CD14-positive monocyte (primary cell): Measurements from ENCODE around the gene ACLY. TPM values are rescaled to one million over a fixed set of nuclear protein-coding genes. Genes with fewer than 3 reads are reported as not detected.

Experiments used
- DNase-seq, 3 donors: peaks; one replicate each; pipeline ENCODE4 v3.0.0-alpha.2; 2011 to 2022
- H2AFZ ChIP-seq: 2 replicates; pipeline ENCODE4 v1.6.0; 2012; ENCODE audit warnings: mild to moderate bottlenecking, low read depth, low read length, inconsistent platforms; ENCODE audit not compliant: insufficient read depth, poor library complexity, severe bottlenecking
- H3K27ac ChIP-seq, 2 donors: 1 replicate in 1 of 2; 2 replicates in 1 of 2; pipeline ENCODE4 v1.5.1; 2012 to 2013; ENCODE audit warnings: low read length in 2 of 2, control low read depth in 1 of 2, inconsistent platforms in 1 of 2, low read depth in 1 of 2, mild to moderate bottlenecking in 1 of 2
- H3K27me3 ChIP-seq, 2 donors: one replicate each; pipeline versions ENCODE4 v1.6.0 to v1.6.1; 2011 to 2013; ENCODE audit warnings: low read length in 2 of 2; ENCODE audit not compliant: control insufficient read depth in 2 of 2, insufficient read depth in 2 of 2
- H3K36me3 ChIP-seq, 2 donors: replicated peaks in 1 of 2; 1 replicate in 1 of 2; 2 replicates in 1 of 2; pipeline versions ENCODE4 v1.5.1 to v1.6.1; 2012 to 2013; ENCODE audit warnings: low read length in 2 of 2, control low read depth in 1 of 2, inconsistent platforms in 1 of 2, mild to moderate bottlenecking in 1 of 2; ENCODE audit not compliant: insufficient read depth in 2 of 2, control insufficient read depth in 1 of 2
- H3K4me1 ChIP-seq, 2 donors: 1 replicate in 1 of 2; 2 replicates in 1 of 2; pipeline versions ENCODE4 v1.5.1 to v1.6.1; 2012 to 2013; ENCODE audit warnings: low read length in 2 of 2, control low read depth in 1 of 2, inconsistent platforms in 1 of 2, mild to moderate bottlenecking in 1 of 2, moderate library complexity in 1 of 2; ENCODE audit not compliant: insufficient read depth in 2 of 2, control insufficient read depth in 1 of 2
- H3K4me2 ChIP-seq: replicated peaks from 2 replicates; pipeline ENCODE3; 2012; ENCODE audit warnings: low read length, moderate library complexity, mild to moderate bottlenecking; ENCODE audit not compliant: poor library complexity, severe bottlenecking; ENCODE audit errors: extremely low read depth
- H3K4me3 ChIP-seq, 3 experiments: fragments of 200-600 bp in 1 of 3; sonication (generic) in 1 of 3; replicated peaks in 1 of 3; 1 replicate in 2 of 3; 2 replicates in 1 of 3; pipeline ENCODE4 v1.5.1; 2011 to 2013; ENCODE audit warnings: low read length in 3 of 3, mild to moderate bottlenecking in 3 of 3, control low read depth in 2 of 3, low read depth in 2 of 3, inconsistent platforms in 1 of 3, moderate library complexity in 1 of 3
- H3K79me2 ChIP-seq: 2 replicates; pipeline ENCODE4 v1.6.0; 2012; ENCODE audit warnings: mild to moderate bottlenecking, control low read depth, inconsistent platforms, low read length, moderate library complexity; ENCODE audit not compliant: insufficient read depth
- H3K9ac ChIP-seq: 2 replicates; pipeline ENCODE4 v1.6.0; 2017; ENCODE audit warnings: low read length, mild to moderate bottlenecking; ENCODE audit not compliant: insufficient read depth, poor library complexity, severe bottlenecking
- H3K9me3 ChIP-seq, 2 donors: replicated peaks in 1 of 2; 1 replicate in 1 of 2; 2 replicates in 1 of 2; pipeline versions ENCODE4 v1.5.1 to v1.6.1; 2012 to 2013; ENCODE audit warnings: low read length in 2 of 2, control low read depth in 1 of 2; ENCODE audit not compliant: control insufficient read depth in 1 of 2, insufficient read depth in 1 of 2
- H4K20me1 ChIP-seq: 2 replicates; pipeline ENCODE4 v1.6.0; 2012; ENCODE audit warnings: mild to moderate bottlenecking, low read length, control low read depth, moderate library complexity; ENCODE audit not compliant: insufficient read depth
- H3K27ac Mint-ChIP-seq, 7 donors: one replicate each; pipeline ENCODE4 v1.8.0; 2020; ENCODE audit warnings: mild to moderate bottlenecking in 7 of 7, mixed read lengths in 7 of 7, moderate library complexity in 6 of 7, inconsistent platforms in 2 of 7
- H3K27me3 Mint-ChIP-seq, 3 donors: one replicate each; pipeline ENCODE4 v1.8.0; 2021 to 2022; ENCODE audit warnings: low read depth in 3 of 3, mild to moderate bottlenecking in 3 of 3, mixed read lengths in 3 of 3, moderate library complexity in 3 of 3, inconsistent platforms in 1 of 3
- H3K36me3 Mint-ChIP-seq, 2 donors: one replicate each; pipeline ENCODE4 v1.8.0; 2020; ENCODE audit warnings: mixed read lengths in 2 of 2, inconsistent platforms in 1 of 2, mild to moderate bottlenecking in 1 of 2
- H3K4me1 Mint-ChIP-seq: one replicate; pipeline ENCODE4 v1.8.0; 2020; ENCODE audit warnings: mild to moderate bottlenecking, mixed read lengths
- H3K4me3 Mint-ChIP-seq, 2 donors: one replicate each; pipeline ENCODE4 v1.8.0; 2020; ENCODE audit warnings: mild to moderate bottlenecking in 2 of 2, mixed read lengths in 2 of 2, moderate library complexity in 1 of 2
- H3K9me3 Mint-ChIP-seq, 7 donors: one replicate each; pipeline ENCODE4 v1.8.0; 2020 to 2022; ENCODE audit warnings: mixed read lengths in 7 of 7, mild to moderate bottlenecking in 6 of 7, moderate library complexity in 6 of 7, inconsistent platforms in 2 of 7
- CTCF ChIP-seq: fragments of 200-600 bp; IDR thresholded peaks from one replicate; pipeline ENCODE4 v1.8.0; 2022; ENCODE audit warnings: antibody characterized with exemption, mild to moderate bottlenecking
- WGBS: methylation state at CpG from one replicate; pipeline ENCODE4 v1.1.5; 2013; ENCODE audit warnings: missing lambda C conversion rate; ENCODE audit not compliant: insufficient coverage; 5-methylcytosine and 5-hydroxymethylcytosine counted together
- intact Hi-C, 2 donors: fragments of 100-400 bp; cut with micrococcal nuclease; formaldehyde crosslinking; loops; one replicate each; pipeline versions ENCODE4 v1.15.0 to v1.15.1; 2023
- polyA plus RNA-seq, 3 donors: library from polyadenylated mRNA; depleted of rRNA in 1 of 3; unstranded in 2 of 3; stranded (reverse) in 1 of 3; fragments of 300-500 nt in 2 of 3; fragments of >200 nt in 1 of 3; fragmentation: Illumina TruSeq in 2 of 3; gene quantifications; 1 replicate in 2 of 3; 2 replicates in 1 of 3; pipeline ENCODE4 v1.2.3, GENCODE V29; 2012 to 2021

ACLY gene
- polyA plus RNA-seq, 3 donors: 41.0 to 48.3 (median 45.1) TPM

- H3K4me1 ChIP-seq: no peaks in the 10 kb centered on the region
- no peaks in the 10 kb centered on the region for H3K9me3 ChIP-seq
- no peak overlapping the region for H3K27ac ChIP-seq
- Mint-ChIP-seq H3K4me3 (no peak overlapping the region), H3K9me3 (peaks cover 0 to 2% (median 0%) of the 10 kb centered on the region in 7 donors), H3K27ac (peak overlapping the region in 3 of 7 donors; percentile 42 to 61 (median 57)), H3K36me3 (peaks cover 85 to 100% of the 10 kb centered on the region in 2 donors), H3K27me3 (peaks cover 0 to 2% (median 0%) of the 10 kb centered on the region in 3 donors), H3K4me1 (no peaks in the 10 kb centered on the region)
- peaks cover 11% of the 10 kb centered on the region for H4K20me1 ChIP-seq
- intact Hi-C loops: no loop called here
- 90% methylated on average over 12 of the region's 15 CpGs for WGBS
- H3K27me3 ChIP-seq: no peaks in the 10 kb centered on the region
- no peak overlapping the region for H3K9ac ChIP-seq
- TF ChIP-seq CTCF: no peak
- DNase-seq: no peak
- no peak overlapping the region for H3K4me3 ChIP-seq
- H3K4me2 ChIP-seq: no peak overlapping the region
- no peaks in the 10 kb centered on the region for H3K79me2 ChIP-seq
- H3K36me3 ChIP-seq: peaks cover 89 to 100% of the 10 kb centered on the region in 2 donors
- H2AFZ ChIP-seq: no peak overlapping the region
These were observed 12.1 kb downstream of the ACLY start for GRCh38 chr17:41906465-41907184.

- Histone ChIP-seq H3K79me2 (no peaks in the 10 kb centered on the region), H2AFZ (no peak overlapping the region), H3K27ac (no peak overlapping the region), H3K9ac (no peak overlapping the region), H3K36me3 (peaks cover 87 to 100% of the 10 kb centered on the region in 2 donors), H3K4me1 (no peaks in the 10 kb centered on the region), H4K20me1 (peaks cover 1% of the 10 kb centered on the region), H3K27me3 (no peaks in the 10 kb centered on the region), H3K9me3 (no peaks in the 10 kb centered on the region), H3K4me2 (no peak overlapping the region), H3K4me3 (no peak overlapping the region)
- no peak for DNase-seq
- H3K27ac Mint-ChIP-seq: peak overlapping the region in 1 of 7 donors; percentile 4
- no peaks in the 10 kb centered on the region for H3K4me1 Mint-ChIP-seq
- peaks cover 0 to 2% (median 0%) of the 10 kb centered on the region in 7 donors for H3K9me3 Mint-ChIP-seq
- H3K27me3 Mint-ChIP-seq: peaks cover 0 to 2% (median 0%) of the 10 kb centered on the region in 3 donors
- intact Hi-C loops: no loop called here
- WGBS: 100% methylated on average over 1 of the region's 4 CpGs
- no peak overlapping the region for H3K4me3 Mint-ChIP-seq
- peaks cover 83 to 100% of the 10 kb centered on the region in 2 donors for H3K36me3 Mint-ChIP-seq
- no peak for TF ChIP-seq CTCF
These were observed 13.6 kb downstream of the ACLY start for GRCh38 chr17:41905172-41905571.
